Activated CD8-positive, alpha-beta T cell treated with anti-CD3 and anti-CD28 coated beads for 36 hours (primary cell): Measurements from ENCODE around the gene ANKS1B. TPM values are rescaled to one million over a fixed set of nuclear protein-coding genes. Genes with fewer than 3 reads are reported as not detected.

Source experiments
- ATAC-seq: fragments of 200-7000 bp; cut with Tn5 transposase; one replicate; pipeline ENCODE4 v1.10.0; 2021; ENCODE audit warnings: mild to moderate bottlenecking, moderate library complexity
- CTCF ChIA-PET: fragments of 350-600 bp; sonication (Branson Sonifier 250); formaldehyde crosslinking; loops from one replicate; lab custom pipeline; 2021; ENCODE audit warnings: antibody characterized with exemption; lab: Charles Lee
- POLR2A ChIA-PET: fragments of 350-600 bp; sonication (Branson Sonifier 250); formaldehyde crosslinking; loops from one replicate; lab custom pipeline; 2021; ENCODE audit warnings: antibody characterized with exemption; lab: Charles Lee
- DNase-seq: peaks from one replicate; pipeline ENCODE4 v3.0.0-alpha.2; 2020
- H3K27ac Mint-ChIP-seq: one replicate; pipeline ENCODE4 v1.8.0; 2021; ENCODE audit warnings: mild to moderate bottlenecking, mixed read lengths
- H3K27me3 Mint-ChIP-seq: one replicate; pipeline ENCODE4 v1.8.0; 2021; ENCODE audit warnings: mixed read lengths
- H3K36me3 Mint-ChIP-seq: one replicate; pipeline ENCODE4 v1.8.0; 2021; ENCODE audit warnings: low read depth, mixed read lengths
- H3K4me1 Mint-ChIP-seq: one replicate; pipeline ENCODE4 v1.8.0; 2021; ENCODE audit warnings: low read depth, mixed read lengths
- H3K4me3 Mint-ChIP-seq: one replicate; pipeline ENCODE4 v1.8.0; 2021; ENCODE audit warnings: mild to moderate bottlenecking, moderate library complexity, mixed read lengths
- H3K9me3 Mint-ChIP-seq: one replicate; pipeline ENCODE4 v1.8.0; 2021; ENCODE audit warnings: mixed read lengths
- CTCF ChIP-seq: fragments of 200-600 bp; IDR thresholded peaks from one replicate; pipeline ENCODE4 v1.8.0; 2022; ENCODE audit warnings: antibody characterized with exemption, mild to moderate bottlenecking
- intact Hi-C: fragments of 100-400 bp; cut with micrococcal nuclease; formaldehyde crosslinking; loops from one replicate; pipeline ENCODE4 v1.10.0; 2022
- total RNA-seq, 2 experiments: library from RNA; stranded (reverse); gene quantifications; one replicate each; pipeline ENCODE4 v1.2.3, GENCODE V29; 2021

ANKS1B gene
- total RNA-seq, 2 experiments from 2014 or later, result 0.54 TPM; not detected in 1

- H3K36me3 Mint-ChIP-seq, result no peaks in the 10 kb centered on the region
- ATAC-seq, result no peak
- peaks cover 7% of the 10 kb centered on the region for H3K27me3 Mint-ChIP-seq
- no peak for TF ChIP-seq CTCF
- intact Hi-C loops, result no loop called here
- CTCF ChIA-PET, result no interaction called here
- no peak overlapping the region for H3K4me3 Mint-ChIP-seq
- POLR2A ChIA-PET, result no interaction called here
- no peak overlapping the region for H3K27ac Mint-ChIP-seq
- H3K9me3 Mint-ChIP-seq, result peaks cover 3% of the 10 kb centered on the region
- DNase-seq, result no peak
- no peaks in the 10 kb centered on the region for H3K4me1 Mint-ChIP-seq
These were observed 1048.9 kb downstream of the ANKS1B start for GRCh38 chr12:98935847-98936246.

- CTCF ChIA-PET, result no interaction called here
- ATAC-seq, result no peak
- POLR2A ChIA-PET, result no interaction called here
- H3K27me3 Mint-ChIP-seq, result peaks cover 16% of the 10 kb centered on the region
- H3K27ac Mint-ChIP-seq, result no peak overlapping the region
- H3K36me3 Mint-ChIP-seq, result no peaks in the 10 kb centered on the region
- TF ChIP-seq CTCF, result no peak
- H3K9me3 Mint-ChIP-seq, result no peaks in the 10 kb centered on the region
- DNase-seq, result no peak
- no peaks in the 10 kb centered on the region for H3K4me1 Mint-ChIP-seq
- H3K4me3 Mint-ChIP-seq, result no peak overlapping the region
- intact Hi-C loops, result no loop called here
These were observed 1061.9 kb downstream of the ANKS1B start for GRCh38 chr12:98922871-98923270.

- H3K4me1 Mint-ChIP-seq, result no peaks in the 10 kb centered on the region
- TF ChIP-seq CTCF, result no peak
- intact Hi-C loops, result no loop called here
- ATAC-seq, result no peak
- H3K36me3 Mint-ChIP-seq, result no peaks in the 10 kb centered on the region
- no peaks in the 10 kb centered on the region for H3K9me3 Mint-ChIP-seq
- no peak overlapping the region for H3K4me3 Mint-ChIP-seq
- peaks cover 7% of the 10 kb centered on the region for H3K27me3 Mint-ChIP-seq
- POLR2A ChIA-PET, result no interaction called here
- CTCF ChIA-PET, result interaction anchor here (0.6 kb wide), 1 partner anchor 388 kb away, joined by 4 read pairs; no protein-coding TSS in a partner anchor
- no peak overlapping the region for H3K27ac Mint-ChIP-seq
- no peak for DNase-seq
These were observed 1066.4 kb downstream of the ANKS1B start for GRCh38 chr12:98918176-98918863.

GRCh38 chr12:98916106-98916505, 1068.6 kb downstream of the ANKS1B start:
- Mint-ChIP-seq H3K4me1 (no peaks in the 10 kb centered on the region), H3K4me3 (no peak overlapping the region), H3K9me3 (no peaks in the 10 kb centered on the region), H3K27me3 (peaks cover 3% of the 10 kb centered on the region), H3K27ac (no peak overlapping the region), H3K36me3 (no peaks in the 10 kb centered on the region)
- CTCF ChIA-PET, result no interaction called here
- TF ChIP-seq CTCF, result no peak
- no peak for DNase-seq
- no peak for ATAC-seq
- POLR2A ChIA-PET, result no interaction called here
- intact Hi-C loops, result no loop called here

- H3K4me3 Mint-ChIP-seq, result no peak overlapping the region
- TF ChIP-seq CTCF, result no peak
- intact Hi-C loops, result no loop called here
- CTCF ChIA-PET, result no interaction called here
- no peaks in the 10 kb centered on the region for H3K9me3 Mint-ChIP-seq
- H3K4me1 Mint-ChIP-seq, result no peaks in the 10 kb centered on the region
- H3K27me3 Mint-ChIP-seq, result peaks cover 4% of the 10 kb centered on the region
- POLR2A ChIA-PET, result no interaction called here
- no peaks in the 10 kb centered on the region for H3K36me3 Mint-ChIP-seq
- ATAC-seq (no peak), DNase-seq (no peak)
- no peak overlapping the region for H3K27ac Mint-ChIP-seq
These were observed 1072.2 kb downstream of the ANKS1B start for GRCh38 chr12:98912401-98912974.
